Measurements from ENCODE around the gene FMNL2. TPM values are rescaled to one million over a fixed set of nuclear protein-coding genes. Genes with fewer than 3 reads are reported as not detected.

Gene FMNL2
- total and polyA plus RNA-seq, 4 experiments from 2014 or later: 0.06 to 1.6 (median 0.94) TPM; not detected in 1

- H3K9me3 ChIP-seq (ENCODE audit: control insufficient read depth in 1 of 2, low read length in 2 of 2): no peaks in the 10 kb centered on the region
- peaks cover 0 to 10% of the 10 kb centered on the region in 2 donors for H3K27me3 Mint-ChIP-seq
- CTCF ChIA-PET (ENCODE audit: partially characterized antibody): interaction anchor here (0.7 kb wide), 1 partner anchor 13 kb away, joined by 3 read pairs; no protein-coding TSS in a partner anchor
- no peaks in the 10 kb centered on the region for H3K36me3 Mint-ChIP-seq
- no peak overlapping the region for H3K27ac ChIP-seq (ENCODE audit: low read depth, low read length)
- no peaks in the 10 kb centered on the region for H3K36me3 ChIP-seq (ENCODE audit: insufficient read depth, low read length)
- H3K27ac Mint-ChIP-seq: no peak overlapping the region
- no peaks in the 10 kb centered on the region for H3K4me1 Mint-ChIP-seq
- POLR2A ChIA-PET (ENCODE audit: partially characterized antibody): no interaction called here
- no peaks in the 10 kb centered on the region for H3K27me3 ChIP-seq (ENCODE audit: insufficient read depth, low read length)
- no peak overlapping the region for H3K4me3 Mint-ChIP-seq
- H3K4me1 ChIP-seq (ENCODE audit: insufficient read depth, low read length): no peaks in the 10 kb centered on the region
- peaks cover 0 to 3% (median 0%) of the 10 kb centered on the region in 8 donors for H3K9me3 Mint-ChIP-seq
- H3K4me3 ChIP-seq (ENCODE audit: low read length in 2 of 2): no peak overlapping the region
- intact Hi-C loops (cut with micrococcal nuclease): no loop called here
- DNase-seq: no peak
Measured at GRCh38 chr2:152501666-152502065, 166.7 kb downstream of the FMNL2 start.

GRCh38 chr2:152504618-152505017 is 169.6 kb downstream of the FMNL2 start:
- intact Hi-C loops (cut with micrococcal nuclease): no loop called here
- Mint-ChIP-seq H3K27ac (no peak overlapping the region), H3K36me3 (no peaks in the 10 kb centered on the region), H3K27me3 (peaks cover 0 to 9% of the 10 kb centered on the region in 2 donors), H3K4me1 (no peaks in the 10 kb centered on the region), H3K4me3 (no peak overlapping the region), H3K9me3 (peaks cover 0 to 3% (median 0%) of the 10 kb centered on the region in 8 donors)
- Histone ChIP-seq H3K36me3 (ENCODE audit: insufficient read depth, low read length) (no peaks in the 10 kb centered on the region), H3K4me3 (ENCODE audit: low read length in 2 of 2) (no peak overlapping the region), H3K9me3 (ENCODE audit: control insufficient read depth in 1 of 2, low read length in 2 of 2) (no peaks in the 10 kb centered on the region), H3K27ac (ENCODE audit: low read depth, low read length) (no peak overlapping the region), H3K27me3 (ENCODE audit: insufficient read depth, low read length) (no peaks in the 10 kb centered on the region), H3K4me1 (ENCODE audit: insufficient read depth, low read length) (no peaks in the 10 kb centered on the region)
- ChIA-PET POLR2A (ENCODE audit: partially characterized antibody) (no interaction called here), CTCF (ENCODE audit: partially characterized antibody) (no interaction called here)
- no peak for DNase-seq

- Histone ChIP-seq H3K36me3 (ENCODE audit: insufficient read depth, low read length) (no peaks in the 10 kb centered on the region), H3K27ac (ENCODE audit: low read depth, low read length) (no peak overlapping the region), H3K4me1 (ENCODE audit: insufficient read depth, low read length) (no peaks in the 10 kb centered on the region), H3K4me3 (ENCODE audit: low read length in 2 of 2) (no peak overlapping the region), H3K27me3 (ENCODE audit: insufficient read depth, low read length) (no peaks in the 10 kb centered on the region), H3K9me3 (ENCODE audit: control insufficient read depth in 1 of 2, low read length in 2 of 2) (no peaks in the 10 kb centered on the region)
- no peaks in the 10 kb centered on the region for H3K36me3 Mint-ChIP-seq
- H3K27ac Mint-ChIP-seq: no peak overlapping the region
- ChIA-PET CTCF (ENCODE audit: partially characterized antibody) (no interaction called here), POLR2A (ENCODE audit: partially characterized antibody) (no interaction called here)
- H3K27me3 Mint-ChIP-seq: peaks cover 0 to 4% of the 10 kb centered on the region in 2 donors
- H3K9me3 Mint-ChIP-seq: peaks cover 0 to 3% (median 0%) of the 10 kb centered on the region in 8 donors
- no peaks in the 10 kb centered on the region for H3K4me1 Mint-ChIP-seq
- H3K4me3 Mint-ChIP-seq: no peak overlapping the region
- intact Hi-C loops (cut with micrococcal nuclease): no loop called here
- no peak for DNase-seq
Measured at GRCh38 chr2:152505495-152505906, 170.5 kb downstream of the FMNL2 start.

GRCh38 chr2:152506843-152507242 is 171.9 kb downstream of the FMNL2 start:
- ChIA-PET CTCF (ENCODE audit: partially characterized antibody) (no interaction called here), POLR2A (ENCODE audit: partially characterized antibody) (no interaction called here)
- no peaks in the 10 kb centered on the region for H3K27me3 ChIP-seq (ENCODE audit: insufficient read depth, low read length)
- no peaks in the 10 kb centered on the region for H3K4me1 ChIP-seq (ENCODE audit: insufficient read depth, low read length)
- no peaks in the 10 kb centered on the region for H3K36me3 ChIP-seq (ENCODE audit: insufficient read depth, low read length)
- H3K4me3 ChIP-seq (ENCODE audit: low read length in 2 of 2): no peak overlapping the region
- no peak overlapping the region for H3K27ac ChIP-seq (ENCODE audit: low read depth, low read length)
- H3K4me1 Mint-ChIP-seq: no peaks in the 10 kb centered on the region
- H3K9me3 Mint-ChIP-seq: peaks cover 0 to 3% (median 0%) of the 10 kb centered on the region in 8 donors
- H3K27ac Mint-ChIP-seq: no peak overlapping the region
- H3K27me3 Mint-ChIP-seq: peaks cover 4% of the 10 kb centered on the region in 2 donors
- intact Hi-C loops (cut with micrococcal nuclease): no loop called here
- no peak for DNase-seq
- no peaks in the 10 kb centered on the region for H3K36me3 Mint-ChIP-seq
- H3K9me3 ChIP-seq (ENCODE audit: control insufficient read depth in 1 of 2, low read length in 2 of 2): no peaks in the 10 kb centered on the region
- H3K4me3 Mint-ChIP-seq: no peak overlapping the region

GRCh38 chr2:152507907-152508306 is 172.9 kb downstream of the FMNL2 start:
- intact Hi-C loops (cut with micrococcal nuclease): no loop called here
- H3K4me1 Mint-ChIP-seq: no peaks in the 10 kb centered on the region
- H3K4me3 ChIP-seq (ENCODE audit: low read length in 2 of 2): no peak overlapping the region
- no peak overlapping the region for H3K27ac Mint-ChIP-seq
- no peak overlapping the region for H3K27ac ChIP-seq (ENCODE audit: low read depth, low read length)
- POLR2A ChIA-PET (ENCODE audit: partially characterized antibody): no interaction called here
- H3K9me3 Mint-ChIP-seq: peaks cover 0 to 3% (median 0%) of the 10 kb centered on the region in 8 donors
- H3K27me3 ChIP-seq (ENCODE audit: insufficient read depth, low read length): no peaks in the 10 kb centered on the region
- no peak for DNase-seq
- H3K36me3 ChIP-seq (ENCODE audit: insufficient read depth, low read length): no peaks in the 10 kb centered on the region
- CTCF ChIA-PET (ENCODE audit: partially characterized antibody): no interaction called here
- H3K27me3 Mint-ChIP-seq: peaks cover 3 to 4% of the 10 kb centered on the region in 2 donors
- no peaks in the 10 kb centered on the region for H3K36me3 Mint-ChIP-seq
- H3K9me3 ChIP-seq (ENCODE audit: control insufficient read depth in 1 of 2, low read length in 2 of 2): no peaks in the 10 kb centered on the region
- H3K4me1 ChIP-seq (ENCODE audit: insufficient read depth, low read length): no peaks in the 10 kb centered on the region
- H3K4me3 Mint-ChIP-seq: no peak overlapping the region

- no peaks in the 10 kb centered on the region for H3K36me3 ChIP-seq (ENCODE audit: insufficient read depth, low read length)
- intact Hi-C loops (cut with micrococcal nuclease): no loop called here
Measured at GRCh38 chr2:152508446-152508845, 173.5 kb downstream of the FMNL2 start.

GRCh38 chr2:152509772-152510491 is 175.0 kb downstream of the FMNL2 start:
- no peaks in the 10 kb centered on the region for H3K27me3 ChIP-seq (ENCODE audit: insufficient read depth, low read length)
- intact Hi-C loops (cut with micrococcal nuclease): no loop called here
- H3K4me3 ChIP-seq (ENCODE audit: low read length in 2 of 2): no peak overlapping the region
- H3K27me3 Mint-ChIP-seq: peaks cover 4% of the 10 kb centered on the region in 2 donors
- ChIA-PET CTCF (ENCODE audit: partially characterized antibody) (no interaction called here), POLR2A (ENCODE audit: partially characterized antibody) (no interaction called here)
- H3K27ac ChIP-seq (ENCODE audit: low read depth, low read length): no peak overlapping the region
- H3K36me3 ChIP-seq (ENCODE audit: insufficient read depth, low read length): no peaks in the 10 kb centered on the region
- H3K4me3 Mint-ChIP-seq: no peak overlapping the region
- H3K36me3 Mint-ChIP-seq: no peaks in the 10 kb centered on the region
- no peaks in the 10 kb centered on the region for H3K4me1 Mint-ChIP-seq
- peaks cover 0 to 3% (median 0%) of the 10 kb centered on the region in 8 donors for H3K9me3 Mint-ChIP-seq
- no peak for DNase-seq
- no peaks in the 10 kb centered on the region for H3K9me3 ChIP-seq (ENCODE audit: control insufficient read depth in 1 of 2, low read length in 2 of 2)
- H3K27ac Mint-ChIP-seq: peak overlapping the region in 1 of 7 donors; percentile 32
- H3K4me1 ChIP-seq (ENCODE audit: insufficient read depth, low read length): no peaks in the 10 kb centered on the region

More at GRCh38 chr2:152508446-152508845, 173.5 kb downstream of the FMNL2 start:
- ChIA-PET POLR2A (ENCODE audit: partially characterized antibody) (no interaction called here), CTCF (ENCODE audit: partially characterized antibody) (no interaction called here)
- Histone ChIP-seq H3K9me3 (ENCODE audit: control insufficient read depth in 1 of 2, low read length in 2 of 2) (no peaks in the 10 kb centered on the region), H3K4me1 (ENCODE audit: insufficient read depth, low read length) (no peaks in the 10 kb centered on the region), H3K4me3 (ENCODE audit: low read length in 2 of 2) (no peak overlapping the region), H3K27me3 (ENCODE audit: insufficient read depth, low read length) (no peaks in the 10 kb centered on the region), H3K27ac (ENCODE audit: low read depth, low read length) (no peak overlapping the region)
- Mint-ChIP-seq H3K4me1 (no peaks in the 10 kb centered on the region), H3K9me3 (peaks cover 0 to 3% (median 0%) of the 10 kb centered on the region in 8 donors), H3K4me3 (no peak overlapping the region), H3K27me3 (peaks cover 4% of the 10 kb centered on the region in 2 donors), H3K36me3 (no peaks in the 10 kb centered on the region), H3K27ac (no peak overlapping the region)
- DNase-seq: no peak

Measured in CD4-positive, alpha-beta memory T cell (primary cell).